ENCODE results near the gene ITPK1. TPM values are rescaled to one million over a fixed set of nuclear protein-coding genes. Genes with fewer than 3 reads are reported as not detected.

The ITPK1 gene
- total and polyA plus RNA-seq, 2 donors (not counting 3 experiments of a cell fraction or from before 2014, with no cell fraction given), result 39.6 to 51.8 TPM

DNA sequence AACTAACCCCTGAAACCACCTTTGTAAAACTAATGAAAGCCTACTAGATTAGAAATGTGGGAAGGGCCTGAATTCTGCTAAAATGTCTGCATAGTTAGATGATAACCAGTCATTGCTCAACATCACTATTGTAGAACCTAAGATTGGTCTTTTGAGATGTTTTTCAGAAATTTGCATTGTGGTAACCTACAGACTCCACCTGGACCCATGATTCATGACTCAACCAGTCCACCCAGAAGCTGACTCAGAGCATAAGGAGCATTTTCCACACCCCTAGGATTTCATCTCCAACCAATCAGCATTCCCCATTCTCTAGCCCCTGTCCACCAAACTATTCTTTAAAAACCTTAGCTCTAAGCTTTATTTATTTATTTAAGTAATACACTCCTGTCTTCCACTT, 223.1 kb downstream of the ITPK1 start:
- intact Hi-C loops (cut with micrococcal nuclease) (no loop called here), dilution Hi-C loops (cut with MboI; ENCODE audit: extremely low pct_ligation_motif_present, low sequenced_read_pairs) (no loop called here)
- no peaks in the 10 kb centered on the region for H3K9me3 ChIP-seq (replicated peaks; ENCODE audit: control insufficient read depth, insufficient read depth, low read length)
- no peaks in the 10 kb centered on the region for H3K79me2 ChIP-seq (ENCODE audit: control insufficient read depth, insufficient read depth, low read length)
- H3K4me2 ChIP-seq (ENCODE audit: insufficient read depth, low read length), result no peak overlapping the region
- no peaks in the 10 kb centered on the region for H3K4me1 ChIP-seq (ENCODE audit: control insufficient read depth, extremely low read depth, insufficient read depth, low read length)
- H3K4me3 ChIP-seq (replicated peaks in 1 of 3; ENCODE audit: insufficient read depth in 1 of 3, low read depth in 1 of 3, low read length in 3 of 3), result no peak overlapping the region
- H3K27ac ChIP-seq (ENCODE audit: insufficient read depth, low read depth, low read length), result no peak overlapping the region
- no peak for TF ChIP-seq MAX (IDR thresholded peaks at IDR 0.05; ENCODE audit: insufficient read depth, insufficient read length)
- TF ChIP-seq POLR2AphosphoS5 (IDR thresholded peaks at IDR 0.05; ENCODE audit: insufficient read depth, low read depth, low read length), result no peak
- TF ChIP-seq JUN (IDR thresholded peaks at IDR 0.05; ENCODE audit: borderline replicate concordance, insufficient read depth, insufficient read length, low read depth), result no peak
- TF ChIP-seq MYC (IDR thresholded peaks at IDR 0.05; ENCODE audit: low read depth, low read length), result no peak
- TF ChIP-seq CTCF (IDR thresholded peaks at IDR 0.05; ENCODE audit: extremely low read depth in 1 of 2, insufficient read depth in 1 of 2, low read depth in 1 of 2, low read length in 2 of 2), result no peak
- TF ChIP-seq GATA2 (IDR thresholded peaks at IDR 0.05; ENCODE audit: insufficient read depth, insufficient read length, low read depth, low read length), result no peak
- TF ChIP-seq POLR2A (IDR thresholded peaks at IDR 0.05; ENCODE audit: low read depth, low read length), result no peak
- TF ChIP-seq FOS (IDR thresholded peaks at IDR 0.05; ENCODE audit: borderline replicate concordance, insufficient read depth, low read length), result no peak
- ChIA-PET CTCF (no interaction called here), POLR2A (no interaction called here)
- H4K20me1 ChIP-seq (replicated peaks; ENCODE audit: control insufficient read depth, extremely low read depth, insufficient read depth, low read length), result no peaks in the 10 kb centered on the region
- no peak for FAIRE-seq
- H3K9me1 ChIP-seq (replicated peaks; ENCODE audit: control insufficient read depth, extremely low read depth, insufficient read depth, low read length), result no peaks in the 10 kb centered on the region
- H3K9ac ChIP-seq (replicated peaks; ENCODE audit: extremely low read depth, insufficient read depth, low read length), result no peak overlapping the region
- H3K36me3 ChIP-seq (ENCODE audit: control insufficient read depth in 2 of 2, extremely low read depth in 1 of 2, insufficient read depth in 2 of 2, low read length in 2 of 2), result no peaks in the 10 kb centered on the region
- H3K27me3 ChIP-seq (ENCODE audit: control insufficient read depth in 2 of 2, insufficient read depth in 2 of 2, low read length in 2 of 2), result peaks cover 0 to 2% of the 10 kb centered on the region in 2 experiments
- no peak for DNase-seq (ENCODE audit: low read depth, low spot score)
- no TSS peak for BruUV-seq (replicated peaks)
- no peak overlapping the region for H2AFZ ChIP-seq (ENCODE audit: low read depth, low read length)
